H1 (cell line): ENCODE data around the gene PLAU. TPM values are rescaled to one million over a fixed set of nuclear protein-coding genes. Genes with fewer than 3 reads are reported as not detected.

Experiments
- ATF2 ChIP-seq: IDR thresholded peaks from 2 replicates; pipeline ENCODE4 v1.6.1; 2012; ENCODE audit warnings: low read length, inconsistent platforms
- CHD7 ChIP-seq: fragments of 300-600 bp; sonication (generic); IDR thresholded peaks from 2 replicates; pipeline ENCODE4 v1.7.1; 2012; ENCODE audit warnings: low read length, moderate library complexity, mild to moderate bottlenecking, inconsistent platforms; ENCODE audit not compliant: insufficient replicate concordance
- KDM5A ChIP-seq: fragments of 200-600 bp; IDR thresholded peaks from 2 replicates; pipeline ENCODE4 v1.7.1; 2012; ENCODE audit warnings: mild to moderate bottlenecking, low read length, inconsistent platforms, mixed read lengths
- NRF1 ChIP-seq: IDR thresholded peaks from 2 replicates; pipeline ENCODE4 v1.6.1; 2011; ENCODE audit warnings: mild to moderate bottlenecking, low read depth, low read length, improper control_type of control experiment
- SIN3A ChIP-seq, 2 experiments: IDR thresholded peaks in 1 of 2; conservative IDR thresholded peaks in 1 of 2; 2 replicates each; pipeline ENCODE4 v1.6.1; 2011 to 2012; ENCODE audit warnings: low read length in 2 of 2, improper control_type of control experiment in 1 of 2, low read depth in 1 of 2, mild to moderate bottlenecking in 1 of 2
- SIX5 ChIP-seq: IDR thresholded peaks from 2 replicates; pipeline ENCODE4 v1.6.1; 2011; ENCODE audit warnings: mild to moderate bottlenecking, low read depth, low read length
- SRF ChIP-seq: IDR thresholded peaks from 2 replicates; pipeline ENCODE4 v1.6.1; 2011; ENCODE audit warnings: mild to moderate bottlenecking, low read depth, low read length, moderate library complexity
- TEAD4 ChIP-seq: IDR thresholded peaks from 2 replicates; pipeline ENCODE4 v1.6.1; 2012; ENCODE audit warnings: low read depth, low read length, inconsistent platforms, mixed read lengths
- polyA plus RNA-seq, 7 experiments: library from polyadenylated mRNA; depleted of rRNA in 3 of 7; stranded (reverse) in 5 of 7; unstranded in 2 of 7; fragments of >200 nt in 5 of 7; fragments of 200-250 nt in 2 of 7; gene quantifications; 1 replicate in 5 of 7; 2 replicates in 1 of 7; 4 replicates in 1 of 7; pipeline versions ENCODE4 v1.2.1 to v1.2.3, GENCODE V29; 2011 to 2013; ENCODE audit warnings: missing spikeins in 2 of 7, mixed read lengths in 2 of 7
- total RNA-seq: library from RNA; stranded (reverse); fragmentation: NEBNext Ultra II Directional; extraction: Animal tissue kit (Norgen Biotek cat#: 25700); gene quantifications from 2 replicates; pipeline ENCODE4 v1.2.1, GENCODE V29; 2021

The PLAU gene
- total and polyA plus RNA-seq, 2 of the 8 experiments (the other 6 are each of a cell fraction or from before 2014, with no cell fraction given) = 16.2 to 26.1 TPM

GRCh38 chr10:73931767-73932619 is 21.1 kb downstream of the PLAU start (continued):
- TF ChIP-seq SIX5 (no peak), CHD7 (no peak), KDM5A (no peak), SIN3A (conservative IDR thresholded peaks at IDR 0.05 in 1 of 2, IDR thresholded peaks at IDR 0.05 in 1 of 2; ENCODE audit: low read depth in 1 of 2, low read length in 2 of 2) (0 out of 4 replicates have a peak, but pooled peaks of 1 of the 2 experiments have one; percentile 42), TEAD4 (no peak), ATF2 (no peak), SRF (no peak), NRF1 (no peak)
